ENCODE results near the gene KRT25.

DNA sequence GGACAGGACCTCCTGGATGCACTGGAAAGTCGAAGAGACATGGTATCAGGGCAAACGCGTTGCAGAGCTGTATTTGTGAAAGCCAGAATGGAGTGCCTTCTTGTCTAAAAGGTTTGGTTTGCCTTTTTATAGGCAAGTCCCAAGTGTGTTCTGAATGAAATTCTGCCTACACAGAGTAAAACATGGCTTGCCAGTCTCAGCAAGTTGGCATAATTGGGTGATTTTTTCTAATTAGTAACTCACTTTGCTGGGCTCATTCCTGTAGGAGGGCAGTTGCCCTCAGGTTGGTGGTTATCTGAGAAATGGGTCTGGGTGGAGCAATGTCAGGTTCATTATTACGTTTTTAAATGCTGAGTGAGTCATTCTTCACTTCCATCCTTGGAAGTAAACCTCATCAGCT lies at the start of gene KRT25:
- TF ChIP-seq, protein P1, sequence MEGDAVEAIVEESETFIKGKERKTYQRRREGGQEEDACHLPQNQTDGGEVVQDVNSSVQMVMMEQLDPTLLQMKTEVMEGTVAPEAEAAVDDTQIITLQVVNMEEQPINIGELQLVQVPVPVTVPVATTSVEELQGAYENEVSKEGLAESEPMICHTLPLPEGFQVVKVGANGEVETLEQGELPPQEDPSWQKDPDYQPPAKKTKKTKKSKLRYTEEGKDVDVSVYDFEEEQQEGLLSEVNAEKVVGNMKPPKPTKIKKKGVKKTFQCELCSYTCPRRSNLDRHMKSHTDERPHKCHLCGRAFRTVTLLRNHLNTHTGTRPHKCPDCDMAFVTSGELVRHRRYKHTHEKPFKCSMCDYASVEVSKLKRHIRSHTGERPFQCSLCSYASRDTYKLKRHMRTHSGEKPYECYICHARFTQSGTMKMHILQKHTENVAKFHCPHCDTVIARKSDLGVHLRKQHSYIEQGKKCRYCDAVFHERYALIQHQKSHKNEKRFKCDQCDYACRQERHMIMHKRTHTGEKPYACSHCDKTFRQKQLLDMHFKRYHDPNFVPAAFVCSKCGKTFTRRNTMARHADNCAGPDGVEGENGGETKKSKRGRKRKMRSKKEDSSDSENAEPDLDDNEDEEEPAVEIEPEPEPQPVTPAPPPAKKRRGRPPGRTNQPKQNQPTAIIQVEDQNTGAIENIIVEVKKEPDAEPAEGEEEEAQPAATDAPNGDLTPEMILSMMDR (IDR thresholded peaks at IDR 0.05), result no peak
- TF ChIP-seq POLR2A (IDR thresholded peaks at IDR 0.05), result no peak

Measured in sigmoid colon (tissue), 3 donors.